GM10248 (cell line): ENCODE results near the gene HNRNPM.

ENCODE experiments used
- CTCF ChIA-PET: fragments of 300-600 bp; sonication (Branson Sonifier 250); formaldehyde crosslinking; extraction: SDS; loops from one replicate; lab custom pipeline; 2021; ENCODE audit warnings: antibody characterized with exemption; lab: Yijun Ruan, JAX
- POLR2A ChIA-PET: fragments of 350-650 bp; sonication (Branson Sonifier 250); formaldehyde crosslinking; extraction: SDS; loops from one replicate; lab custom pipeline; 2020; ENCODE audit warnings: antibody characterized with exemption; lab: Yijun Ruan, JAX
- DNase-seq: peaks from one replicate; pipeline ENCODE4 v3.0.0; 2012; ENCODE audit errors: extremely low spot score
- TF ChIP-seq, protein P1 (sequence below): IDR thresholded peaks from 2 replicates; pipeline ENCODE4 v1.5.1; 2012; ENCODE audit warnings: mild to moderate bottlenecking, low read depth; ENCODE audit errors: extremely low read depth, missing control alignments, control extremely low read depth

HNRNPM gene

DNA sequence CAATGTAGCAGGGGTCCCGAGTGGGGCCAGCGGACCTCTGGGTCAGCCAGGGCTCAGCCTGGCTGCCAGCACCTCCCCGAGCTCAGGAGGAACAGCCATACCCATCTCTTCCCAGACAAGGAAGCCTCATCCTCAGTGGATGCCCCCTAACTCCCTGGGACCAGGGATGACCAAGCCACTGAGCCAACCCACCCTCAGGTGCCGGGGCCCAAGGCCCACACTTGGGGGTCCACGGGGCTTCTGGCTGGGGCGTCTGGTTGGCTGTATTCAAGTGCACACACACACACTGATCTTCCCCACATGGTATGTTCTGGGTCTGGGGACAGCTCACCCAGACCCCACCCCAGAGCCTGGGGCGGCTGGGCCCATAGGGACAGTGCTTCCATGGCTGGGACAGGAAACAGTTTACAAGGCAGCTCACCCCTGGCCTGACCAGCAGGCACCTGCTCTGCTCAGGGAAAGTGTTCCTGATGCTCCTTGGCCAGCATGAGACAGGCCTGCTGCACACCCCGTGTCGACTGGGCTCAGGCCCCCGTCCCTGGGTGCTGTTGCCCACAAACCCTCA is 46.9 kb upstream of the HNRNPM start:
- no peak for DNase-seq
- TF ChIP-seq, protein P1, sequence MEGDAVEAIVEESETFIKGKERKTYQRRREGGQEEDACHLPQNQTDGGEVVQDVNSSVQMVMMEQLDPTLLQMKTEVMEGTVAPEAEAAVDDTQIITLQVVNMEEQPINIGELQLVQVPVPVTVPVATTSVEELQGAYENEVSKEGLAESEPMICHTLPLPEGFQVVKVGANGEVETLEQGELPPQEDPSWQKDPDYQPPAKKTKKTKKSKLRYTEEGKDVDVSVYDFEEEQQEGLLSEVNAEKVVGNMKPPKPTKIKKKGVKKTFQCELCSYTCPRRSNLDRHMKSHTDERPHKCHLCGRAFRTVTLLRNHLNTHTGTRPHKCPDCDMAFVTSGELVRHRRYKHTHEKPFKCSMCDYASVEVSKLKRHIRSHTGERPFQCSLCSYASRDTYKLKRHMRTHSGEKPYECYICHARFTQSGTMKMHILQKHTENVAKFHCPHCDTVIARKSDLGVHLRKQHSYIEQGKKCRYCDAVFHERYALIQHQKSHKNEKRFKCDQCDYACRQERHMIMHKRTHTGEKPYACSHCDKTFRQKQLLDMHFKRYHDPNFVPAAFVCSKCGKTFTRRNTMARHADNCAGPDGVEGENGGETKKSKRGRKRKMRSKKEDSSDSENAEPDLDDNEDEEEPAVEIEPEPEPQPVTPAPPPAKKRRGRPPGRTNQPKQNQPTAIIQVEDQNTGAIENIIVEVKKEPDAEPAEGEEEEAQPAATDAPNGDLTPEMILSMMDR: no peak
- POLR2A ChIA-PET: interaction anchor here (0.6 kb wide), 1 partner anchor 110 kb away, joined by 3 read pairs; no protein-coding TSS in a partner anchor
- CTCF ChIA-PET: interaction anchor here (1.0 to 3.4 kb wide), 6 partner anchors 15 to 108 kb away, joined by 3 to 19 read pairs (median 4); partner anchors contain the start of gene MARCHF2

DNA sequence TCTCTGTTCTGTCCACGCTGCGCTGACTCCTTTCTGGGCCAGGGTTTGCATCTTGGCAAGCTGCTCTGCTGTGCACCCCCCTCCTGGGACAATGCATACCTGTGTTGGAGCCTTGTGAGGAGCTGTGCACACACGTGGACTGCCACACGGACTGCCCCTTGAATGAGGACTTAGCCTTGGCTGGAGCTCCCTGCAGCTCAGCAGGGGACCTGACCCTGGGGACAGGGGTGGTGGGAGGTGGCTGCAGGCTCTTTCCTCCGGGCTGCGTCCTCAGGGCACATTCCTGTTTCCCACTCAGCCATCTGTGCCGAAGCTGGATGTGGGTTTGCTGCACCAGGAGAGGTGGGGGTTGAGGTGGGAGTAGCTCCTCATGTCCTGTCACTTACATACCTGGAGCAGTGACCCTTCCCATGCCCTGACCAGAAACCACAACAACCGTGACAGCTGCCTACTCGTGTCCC is 46.4 kb upstream of the HNRNPM start:
- TF ChIP-seq, protein P1: no peak
- POLR2A ChIA-PET: no interaction called here
- CTCF ChIA-PET: interaction anchor here (1.0 to 3.4 kb wide), 4 partner anchors 14 to 71 kb away, joined by 3 to 19 read pairs (median 12); partner anchors contain the start of gene MARCHF2
- no peak for DNase-seq

DNA sequence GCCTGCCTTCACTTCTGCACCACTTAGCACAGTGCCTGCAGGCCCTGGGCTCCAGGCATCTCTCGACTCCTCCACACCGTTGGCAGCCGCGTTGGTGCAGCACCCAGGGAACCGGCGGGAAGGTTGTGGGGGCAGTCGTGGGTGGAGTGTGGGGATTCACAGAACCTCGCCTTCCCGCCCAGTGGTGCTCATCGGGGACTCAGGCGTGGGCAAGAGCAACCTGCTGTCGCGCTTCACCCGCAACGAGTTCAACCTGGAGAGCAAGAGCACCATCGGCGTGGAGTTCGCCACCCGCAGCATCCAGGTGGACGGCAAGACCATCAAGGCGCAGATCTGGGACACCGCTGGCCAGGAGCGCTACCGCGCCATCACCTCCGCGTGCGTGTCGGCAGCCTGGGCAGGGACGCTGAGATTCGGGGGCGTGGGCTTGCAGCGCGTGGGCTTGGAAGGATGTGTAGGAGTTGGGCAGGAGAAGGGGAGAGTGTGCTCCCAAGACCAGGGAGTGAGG is 45.0 kb upstream of the HNRNPM start:
- ChIA-PET CTCF (interaction anchor here (3.4 kb wide), 1 partner anchor 13 kb away, joined by 19 read pairs; the partner anchor contains the start of gene MARCHF2), POLR2A (interaction anchor here (0.7 kb wide), 1 partner anchor 14 kb away, joined by 3 read pairs; no protein-coding TSS in a partner anchor)
- TF ChIP-seq, protein P1: no peak

DNA sequence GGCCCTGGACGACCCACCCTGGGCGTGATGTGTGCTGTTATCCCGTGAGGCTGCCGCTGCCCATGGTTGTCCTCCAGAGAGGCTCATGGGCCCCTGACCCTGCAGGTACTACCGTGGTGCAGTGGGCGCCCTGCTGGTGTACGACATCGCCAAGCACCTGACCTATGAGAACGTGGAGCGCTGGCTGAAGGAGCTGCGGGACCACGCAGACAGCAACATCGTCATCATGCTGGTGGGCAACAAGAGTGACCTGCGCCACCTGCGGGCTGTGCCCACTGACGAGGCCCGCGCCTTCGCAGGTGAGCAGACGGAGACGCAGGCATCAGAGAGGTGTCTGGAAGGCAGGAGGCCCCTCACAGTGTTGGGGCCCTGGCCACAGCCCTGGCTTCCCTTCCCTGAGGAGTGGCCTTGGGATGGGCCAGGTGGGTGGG is 42.8 kb upstream of the HNRNPM start:
- no peak for DNase-seq
- ChIA-PET POLR2A (interaction anchor here (0.6 kb wide), 1 partner anchor 1188 kb away, joined by 3 read pairs; no protein-coding TSS in a partner anchor), CTCF (interaction anchor here (2.6 kb wide), 1 partner anchor 11 kb away, joined by 7 read pairs; the partner anchor contains the start of gene MARCHF2)
- TF ChIP-seq, protein P1: no peak

More for the DNA sequence above, 45.0 kb upstream of the HNRNPM start:
- DNase-seq: no peak

DNA sequence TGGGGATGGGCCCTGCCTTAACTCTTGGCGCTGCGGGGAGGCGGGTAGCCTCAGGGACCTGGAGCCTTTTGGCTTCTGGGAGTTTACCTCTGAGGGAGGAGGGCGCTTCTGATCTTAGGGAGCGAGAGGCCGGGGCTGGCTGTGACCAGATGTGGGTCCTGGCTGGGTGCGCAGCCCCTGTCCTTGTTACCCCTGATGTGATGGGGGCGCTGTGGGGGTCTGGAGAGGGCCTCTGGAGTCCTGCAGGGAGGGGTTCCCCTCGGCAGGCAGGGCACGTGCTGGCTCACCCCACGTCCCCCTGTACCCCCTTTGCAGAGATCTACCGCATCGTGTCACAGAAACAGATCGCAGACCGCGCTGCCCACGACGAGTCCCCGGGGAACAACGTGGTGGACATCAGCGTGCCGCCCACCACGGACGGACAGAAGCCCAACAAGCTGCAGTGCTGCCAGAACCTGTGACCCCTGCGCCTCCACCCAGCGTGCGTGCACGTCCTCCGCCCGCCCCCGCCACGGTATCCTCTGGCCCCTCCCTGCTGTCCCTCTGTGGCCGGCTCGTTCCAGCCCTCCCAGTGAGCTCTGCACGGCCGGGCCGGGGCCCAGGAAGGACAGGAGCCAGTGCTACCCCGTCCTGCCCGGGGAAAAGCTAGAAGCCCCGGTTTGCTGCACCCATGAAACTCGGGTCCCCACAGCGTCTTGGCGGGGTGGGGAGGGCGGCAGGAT is 41.5 kb upstream of the HNRNPM start:
- CTCF ChIA-PET: interaction anchor here (1.0 kb wide), 1 partner anchor 10 kb away, joined by 3 read pairs; the partner anchor contains the start of gene MARCHF2
- POLR2A ChIA-PET: no interaction called here
- no peak for DNase-seq
- TF ChIP-seq, protein P1: no peak

DNA sequence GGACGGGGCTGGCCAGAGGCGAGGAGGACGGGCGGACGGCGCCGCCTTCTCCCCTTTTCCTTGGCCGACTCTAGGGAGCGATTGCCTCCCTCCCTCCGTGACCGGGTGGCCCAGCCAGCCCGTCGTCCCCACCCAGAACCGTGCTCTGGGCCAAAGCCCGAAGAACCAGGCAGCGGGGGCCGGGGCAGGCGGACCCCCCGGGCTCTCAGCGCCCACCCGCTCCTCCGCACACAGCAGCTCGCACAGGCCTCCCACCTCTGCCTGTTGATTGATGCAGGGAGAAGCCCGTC is 41.0 kb upstream of the HNRNPM start:
- DNase-seq: no peak
- ChIA-PET POLR2A (no interaction called here), CTCF (interaction anchor here (1.0 kb wide), 1 partner anchor 9 kb away, joined by 3 read pairs; the partner anchor contains the start of gene MARCHF2)
- TF ChIP-seq, protein P1: no peak
